Activated B cell treated with CpG ODN at 0.5 μM for 24 hours (primary cell): ENCODE measurements around the gene ANKRD33. TPM values are rescaled to one million over a fixed set of nuclear protein-coding genes. Genes with fewer than 3 reads are reported as not detected.

Source experiments
- ATAC-seq: fragments of 200-7000 bp; cut with Tn5 transposase; one replicate; pipeline ENCODE4 v1.10.0; 2021; ENCODE audit warnings: low read depth, mild to moderate bottlenecking, moderate library complexity
- CTCF ChIA-PET: fragments of 350-600 bp; sonication (Branson Sonifier 250); formaldehyde crosslinking; loops from one replicate; lab custom pipeline; 2021; ENCODE audit warnings: antibody characterized with exemption; lab: Charles Lee
- POLR2A ChIA-PET: fragments of 350-600 bp; sonication (Branson Sonifier 250); formaldehyde crosslinking; loops from one replicate; lab custom pipeline; 2021; ENCODE audit warnings: antibody characterized with exemption; lab: Charles Lee
- DNase-seq: peaks from one replicate; pipeline ENCODE4 v3.0.0; 2022
- H3K27ac Mint-ChIP-seq: one replicate; pipeline ENCODE4 v1.8.0; 2020; ENCODE audit warnings: mixed read lengths
- H3K27me3 Mint-ChIP-seq: one replicate; pipeline ENCODE4 v1.8.0; 2021; ENCODE audit warnings: mixed read lengths
- H3K36me3 Mint-ChIP-seq: one replicate; pipeline ENCODE4 v1.8.0; 2021; ENCODE audit warnings: low read depth, mixed read lengths
- H3K4me1 Mint-ChIP-seq: one replicate; pipeline ENCODE4 v1.8.0; 2021; ENCODE audit warnings: mixed read lengths
- H3K4me3 Mint-ChIP-seq: one replicate; pipeline ENCODE4 v1.8.0; 2020; ENCODE audit warnings: mild to moderate bottlenecking, mixed read lengths
- H3K9me3 Mint-ChIP-seq: one replicate; pipeline ENCODE4 v1.8.0; 2020; ENCODE audit warnings: mixed read lengths
- CTCF ChIP-seq: fragments of 200-600 bp; IDR thresholded peaks from one replicate; pipeline ENCODE4 v1.8.0; 2022; ENCODE audit warnings: antibody characterized with exemption, mild to moderate bottlenecking
- intact Hi-C: fragments of 100-400 bp; cut with micrococcal nuclease; formaldehyde crosslinking; loops from one replicate; pipeline ENCODE4 v1.15.1; 2024
- total RNA-seq: library from RNA; stranded (reverse); gene quantifications from 2 replicates; pipeline ENCODE4 v1.2.3, GENCODE V29; 2022

ANKRD33 gene
- total RNA-seq, 1 donor from 2014 or later = not detected

GRCh38 chr12:51869496-51869865, 18.4 kb upstream of the ANKRD33 start:
- no peaks in the 10 kb centered on the region for H3K36me3 Mint-ChIP-seq
- no peak overlapping the region for H3K27ac Mint-ChIP-seq
- ChIA-PET CTCF (no interaction called here), POLR2A (no interaction called here)
- ATAC-seq (no peak), DNase-seq (no peak)
- intact Hi-C loops = no loop called here
- peaks cover 53% of the 10 kb centered on the region for H3K27me3 Mint-ChIP-seq
- peaks cover 12% of the 10 kb centered on the region for H3K4me1 Mint-ChIP-seq
- no peak for TF ChIP-seq CTCF
- no peak overlapping the region for H3K4me3 Mint-ChIP-seq
- H3K9me3 Mint-ChIP-seq = no peaks in the 10 kb centered on the region

- DNase-seq (no peak), ATAC-seq (no peak)
- no peak overlapping the region for H3K27ac Mint-ChIP-seq
- H3K27me3 Mint-ChIP-seq = peaks cover 49% of the 10 kb centered on the region
- H3K36me3 Mint-ChIP-seq = no peaks in the 10 kb centered on the region
- H3K4me3 Mint-ChIP-seq = no peak overlapping the region
- ChIA-PET CTCF (no interaction called here), POLR2A (no interaction called here)
- H3K4me1 Mint-ChIP-seq = peaks cover 10% of the 10 kb centered on the region
- H3K9me3 Mint-ChIP-seq = no peaks in the 10 kb centered on the region
- intact Hi-C loops = loop anchor here (5.0 to 10.0 kb wide), 2 partner anchors 58 to 105 kb away; a partner anchor contains a TSS
- no peak for TF ChIP-seq CTCF
Measured at GRCh38 chr12:51869931-51870330, 18.0 kb upstream of the ANKRD33 start.

- H3K4me3 Mint-ChIP-seq = no peak overlapping the region
- intact Hi-C loops = loop anchor here (5.0 to 10.0 kb wide), 2 partner anchors 58 to 104 kb away; a partner anchor contains a TSS
- H3K4me1 Mint-ChIP-seq = peaks cover 10% of the 10 kb centered on the region
- peaks cover 48% of the 10 kb centered on the region for H3K27me3 Mint-ChIP-seq
- no peak for ATAC-seq
- ChIA-PET CTCF (no interaction called here), POLR2A (no interaction called here)
- TF ChIP-seq CTCF = no peak
- no peak overlapping the region for H3K27ac Mint-ChIP-seq
- no peaks in the 10 kb centered on the region for H3K36me3 Mint-ChIP-seq
- no peak for DNase-seq
- H3K9me3 Mint-ChIP-seq = no peaks in the 10 kb centered on the region
Measured at GRCh38 chr12:51870504-51870903, 17.4 kb upstream of the ANKRD33 start.

GRCh38 chr12:51871126-51871525, 16.8 kb upstream of the ANKRD33 start:
- Mint-ChIP-seq H3K27me3 (peaks cover 46% of the 10 kb centered on the region), H3K4me1 (peaks cover 10% of the 10 kb centered on the region), H3K4me3 (no peak overlapping the region), H3K27ac (no peak overlapping the region), H3K9me3 (no peaks in the 10 kb centered on the region), H3K36me3 (no peaks in the 10 kb centered on the region)
- intact Hi-C loops = loop anchor here (5.0 to 10.0 kb wide), 2 partner anchors 59 to 104 kb away; a partner anchor contains a TSS
- no peak for TF ChIP-seq CTCF
- no peak for ATAC-seq
- no peak for DNase-seq
- CTCF ChIA-PET = no interaction called here
- POLR2A ChIA-PET = no interaction called here

GRCh38 chr12:51871918-51872688, 15.8 kb upstream of the ANKRD33 start:
- no peak for TF ChIP-seq CTCF
- Mint-ChIP-seq H3K36me3 (no peaks in the 10 kb centered on the region), H3K27ac (no peak overlapping the region), H3K4me3 (no peak overlapping the region), H3K27me3 (peaks cover 43% of the 10 kb centered on the region), H3K9me3 (no peaks in the 10 kb centered on the region), H3K4me1 (peaks cover 10% of the 10 kb centered on the region)
- ATAC-seq (no peak), DNase-seq (no peak)
- ChIA-PET CTCF (no interaction called here), POLR2A (no interaction called here)
- intact Hi-C loops = loop anchor here (5.0 to 10.0 kb wide), 2 partner anchors 60 to 103 kb away; a partner anchor contains a TSS
